Right renal cortex interstitium (tissue), 3 donors: ENCODE data around the gene OR2M3. TPM values are rescaled to one million over a fixed set of nuclear protein-coding genes. Genes with fewer than 3 reads are reported as not detected.

ENCODE experiments used
- polyA plus RNA-seq, 3 donors: library from polyadenylated mRNA; unstranded; fragments of 120-200 nt; gene quantifications; one replicate each; pipeline ENCODE4 v1.2.1, GENCODE V29; 2013; ENCODE audit not compliant: insufficient read length in 3 of 3

OR2M3 gene
- polyA plus RNA-seq, 3 donors = 0.03 TPM; not detected in 1

Other genes with a start within 250 kb of the OR2M3 start
- gene OR2L8, start 248.4 kb upstream of the OR2M3 start, polyA plus RNA-seq = not detected
- not detected for gene OR2AK2, start 232.0 kb upstream of the OR2M3 start, polyA plus RNA-seq
- not detected for gene OR2L5, start 183.6 kb upstream of the OR2M3 start, polyA plus RNA-seq
- gene OR2L2, start 167.2 kb upstream of the OR2M3 start, polyA plus RNA-seq = under 1 TPM; 0.07 to 0.12 (median 0.10) TPM
- gene OR2L3, start 150.4 kb upstream of the OR2M3 start, polyA plus RNA-seq = not detected
- under 1 TPM in 2 of 3 donors, not detected in 1; 0.07 to 0.08 TPM for gene OR2L13, start 102.1 kb upstream of the OR2M3 start, polyA plus RNA-seq
- gene OR2M5, start 52.1 kb upstream of the OR2M3 start, polyA plus RNA-seq = not detected
- gene OR2M2, start 22.4 kb upstream of the OR2M3 start, polyA plus RNA-seq = not detected
- gene OR2M4, start 34.2 kb downstream of the OR2M3 start, polyA plus RNA-seq = under 1 TPM in 1 of 3 donors, not detected in 2; 0.03 TPM
- gene OR2T33, start 80.7 kb downstream of the OR2M3 start, polyA plus RNA-seq = not detected
- not detected for gene OR2T12, start 106.2 kb downstream of the OR2M3 start, polyA plus RNA-seq
- not detected for gene OR2M7, start 127.3 kb downstream of the OR2M3 start, polyA plus RNA-seq
- gene OR14C36, start 151.5 kb downstream of the OR2M3 start, polyA plus RNA-seq = not detected
- gene OR2T4, start 164.4 kb downstream of the OR2M3 start, polyA plus RNA-seq = not detected
- under 1 TPM; 0.03 to 0.17 (median 0.08) TPM for gene OR2T6, start 178.5 kb downstream of the OR2M3 start, polyA plus RNA-seq
- gene OR2T1, start 205.8 kb downstream of the OR2M3 start, polyA plus RNA-seq = not detected
- not detected for gene OR2T2, start 248.4 kb downstream of the OR2M3 start, polyA plus RNA-seq